GM13976 (cell line): Measurements from ENCODE around the gene TMEM219.

Experiments used
- DNase-seq: peaks from one replicate; pipeline ENCODE4 v3.0.0; 2012; ENCODE audit warnings: low spot score
- CTCF ChIP-seq: IDR thresholded peaks from 2 replicates; pipeline ENCODE4 v1.5.1; 2012; ENCODE audit warnings: borderline replicate concordance, mild to moderate bottlenecking; ENCODE audit not compliant: insufficient read depth; ENCODE audit errors: extremely low read depth, missing control alignments, control extremely low read depth
- in situ Hi-C: fragments of 300-500 bp; cut with MboI; formaldehyde crosslinking; loops from one replicate; pipeline ENCODE4 v1.12.0; 2022; ENCODE audit warnings: low sequenced_read_pairs, mixed read lengths, inconsistent platforms; ENCODE audit not compliant: unreplicated experiment

TMEM219 gene

GRCh38 chr16:30003670-30004423 is 42.0 kb downstream of the TMEM219 start:
- no peak for DNase-seq
- in situ Hi-C loops, result loop anchor here (25.0 kb wide), 1 partner anchor 317 kb away; the partner anchor contains the start of gene QPRT
- TF ChIP-seq CTCF, result no peak

- in situ Hi-C loops, result loop anchor here (25.0 kb wide), 1 partner anchor 317 kb away; the partner anchor contains the start of gene QPRT
- DNase-seq, result no peak
- TF ChIP-seq CTCF, result no peak
Measured at GRCh38 chr16:30004424-30004776, 42.5 kb downstream of the TMEM219 start.

GRCh38 chr16:30004811-30005242 is 42.9 kb downstream of the TMEM219 start:
- DNase-seq, result no peak
- in situ Hi-C loops, result loop anchor here (25.0 kb wide), 1 partner anchor 318 kb away; the partner anchor contains the start of gene QPRT
- TF ChIP-seq CTCF, result no peak

- TF ChIP-seq CTCF, result peak; percentile 67
- in situ Hi-C loops, result loop anchor here (25.0 kb wide), 1 partner anchor 318 kb away; the partner anchor contains the start of gene QPRT
- peak; percentile 87 for DNase-seq
Measured at GRCh38 chr16:30005341-30006094, 43.6 kb downstream of the TMEM219 start.

- in situ Hi-C loops, result loop anchor here (25.0 kb wide), 1 partner anchor 319 kb away; the partner anchor contains the start of gene QPRT
- no peak for DNase-seq
- TF ChIP-seq CTCF, result no peak
Measured at GRCh38 chr16:30006095-30006473, 44.2 kb downstream of the TMEM219 start.

GRCh38 chr16:30006659-30007377 is 44.9 kb downstream of the TMEM219 start:
- DNase-seq, result no peak
- TF ChIP-seq CTCF, result no peak
- in situ Hi-C loops, result loop anchor here (25.0 kb wide), 1 partner anchor 320 kb away; the partner anchor contains the start of gene QPRT
